ENCODE measurements around the gene BBS4.
"Not testable (repeated sequence)": the region's sequence is repeated elsewhere in the genome, so short reads cannot be mapped to it uniquely, and the experiment has no call there.

The BBS4 gene

GRCh38 chr15:72685925-72686794 is at the start of gene BBS4, which contains the start of gene HIGD2B:
TSS of gene BBS4 (plus strand) at chr15:72686207. CDS start at chr15:72686228, 21 bp downstream.
TSS of gene HIGD2B (minus strand) at chr15:72686182. CDS start at chr15:72676374, 9,808 bp downstream.
- DNase-seq (ENCODE audit: low read depth) = peak; percentile 64

DNA sequence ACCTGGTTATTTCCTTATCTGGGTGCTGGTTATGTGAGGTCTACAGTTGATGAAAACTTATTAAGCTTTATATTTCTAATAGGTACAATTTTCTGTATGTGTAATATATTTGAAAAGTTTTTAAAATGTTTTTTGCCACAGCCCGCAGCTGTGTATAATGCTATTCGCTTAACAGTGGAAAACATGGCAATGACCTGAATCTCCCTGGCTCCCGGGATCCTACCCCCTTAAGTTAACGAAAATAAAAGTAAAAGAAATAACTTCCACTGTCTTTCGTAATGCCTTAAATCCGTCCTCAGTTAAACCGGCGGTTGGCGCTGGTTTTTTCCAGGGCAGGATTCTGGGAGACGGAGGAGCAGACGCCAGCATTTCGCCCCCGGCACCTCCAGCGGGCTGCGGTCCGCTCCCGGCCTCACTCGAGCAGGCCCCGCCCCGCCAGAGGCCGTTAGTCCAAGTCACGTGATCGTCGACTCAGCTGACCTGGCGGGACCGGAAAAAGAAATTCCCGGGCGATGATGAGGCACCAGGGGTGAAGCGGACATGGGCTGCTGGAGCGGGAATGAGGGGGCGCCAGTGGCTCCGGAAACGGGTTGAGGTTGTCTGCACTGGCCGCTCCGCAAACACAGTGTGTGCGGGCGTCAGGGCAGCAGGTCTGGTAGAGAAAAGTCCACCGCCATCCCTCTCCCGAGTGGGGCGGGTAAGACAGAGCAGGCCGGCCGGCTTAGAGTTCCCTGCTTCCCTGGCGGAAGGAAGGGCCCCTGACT is 49.3 kb upstream of the BBS4 start:
- not testable (repeated sequence) for DNase-seq (ENCODE audit: low read depth)

DNA sequence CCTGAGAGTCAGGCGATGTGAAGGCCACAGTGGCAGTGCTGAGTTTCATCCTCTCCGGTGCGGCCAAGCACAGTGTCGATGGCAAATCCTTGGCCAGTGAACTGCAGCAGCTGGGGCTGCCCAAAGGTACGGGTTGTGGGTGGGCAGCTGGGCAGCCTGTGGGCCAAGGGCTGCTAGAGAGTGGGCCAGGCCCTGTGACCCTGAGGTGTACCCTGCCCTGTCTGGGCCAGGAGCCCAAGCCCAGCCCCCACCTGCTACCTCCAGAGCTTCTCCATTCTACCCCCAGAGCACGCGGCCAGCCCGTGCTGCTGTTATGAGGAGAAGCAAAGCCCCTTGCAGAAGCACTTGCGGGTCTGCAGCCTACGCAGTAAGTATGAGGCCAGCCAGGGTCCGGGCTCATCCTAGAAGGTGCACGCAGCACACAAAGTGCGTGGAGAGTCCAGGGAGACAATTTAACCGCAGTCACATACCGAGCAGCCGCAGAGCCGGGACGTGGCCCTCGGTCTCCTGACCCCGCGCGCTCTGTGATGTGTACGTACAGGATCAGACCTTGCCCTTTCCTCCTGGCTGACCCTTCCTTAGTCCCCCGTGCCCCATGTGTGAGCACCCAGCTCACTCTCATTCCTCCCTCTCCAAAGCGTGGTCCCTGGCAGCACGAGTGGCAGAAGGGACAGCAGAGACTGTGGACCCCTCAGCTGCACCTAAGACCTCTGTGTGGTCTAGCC is 46.1 kb upstream of the BBS4 start:
- not testable (repeated sequence) for DNase-seq (ENCODE audit: low read depth)

GRCh38 chr15:72642271-72642670 is 43.7 kb upstream of the BBS4 start:
- DNase-seq (ENCODE audit: low read depth) = not testable (repeated sequence)

DNA sequence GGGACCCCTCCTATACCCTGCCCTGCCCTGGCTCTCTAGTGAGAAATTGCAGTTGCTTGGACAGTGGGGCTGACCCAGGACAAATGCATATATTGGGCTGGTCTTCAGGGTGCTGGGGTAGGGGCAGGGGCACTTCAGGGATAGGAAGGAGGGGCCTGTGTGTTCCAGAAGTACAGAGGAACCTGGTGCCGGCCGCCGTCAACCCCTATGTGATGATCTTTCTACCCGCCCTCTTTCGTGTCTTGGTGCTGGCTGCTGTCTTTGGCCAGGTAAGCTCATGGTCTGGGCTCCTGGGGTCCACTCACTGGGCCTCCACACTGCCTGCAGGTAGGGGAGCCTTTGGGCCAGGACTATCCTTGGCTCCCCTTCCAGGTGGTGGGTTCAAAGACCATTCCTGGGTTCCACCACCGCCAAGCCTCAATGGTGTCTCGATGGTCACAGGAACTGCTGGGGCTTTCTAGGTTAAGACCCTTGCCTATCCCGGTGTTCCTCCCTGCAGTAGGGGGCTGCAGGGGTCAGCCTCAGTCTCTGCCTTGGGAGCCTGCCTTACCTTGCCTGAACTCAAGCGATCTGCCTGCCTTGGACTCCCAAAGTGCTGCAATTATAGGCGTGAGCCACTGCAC is 37.3 kb upstream of the BBS4 start:
- not testable (repeated sequence) for DNase-seq (ENCODE audit: low read depth)

- not testable (repeated sequence) for DNase-seq (ENCODE audit: low read depth)
Observed at GRCh38 chr15:72654397-72654796, 31.6 kb upstream of the BBS4 start, which contains the start of gene GOLGA6B. TSS of gene GOLGA6B (plus strand) at chr15:72654697. CDS start at chr15:72654738, 41 bp downstream.

GRCh38 chr15:72656014-72656413 is 30.0 kb upstream of the BBS4 start:
- DNase-seq (ENCODE audit: low read depth) = not testable (repeated sequence)

DNA sequence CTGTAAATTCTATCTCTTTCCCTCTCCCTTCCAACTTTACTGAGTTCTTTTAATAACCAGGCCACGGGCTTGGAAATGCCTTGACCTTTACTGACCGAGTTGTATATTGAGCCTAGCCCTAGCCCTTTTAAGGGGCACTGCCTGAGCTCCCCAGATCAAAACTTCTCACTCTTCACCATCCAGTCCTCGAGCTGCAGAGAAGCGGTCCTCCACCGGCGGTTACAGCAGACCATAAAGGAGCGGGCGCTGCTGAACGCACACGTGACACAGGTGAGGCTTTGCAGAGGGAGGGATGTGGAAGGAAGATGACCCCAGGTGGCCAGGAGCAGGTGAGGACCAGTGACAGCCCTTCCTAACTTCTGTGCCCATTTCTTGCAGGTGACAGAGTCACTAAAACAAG is 24.9 kb upstream of the BBS4 start:
- DNase-seq (ENCODE audit: low read depth) = not testable (repeated sequence)

DNA sequence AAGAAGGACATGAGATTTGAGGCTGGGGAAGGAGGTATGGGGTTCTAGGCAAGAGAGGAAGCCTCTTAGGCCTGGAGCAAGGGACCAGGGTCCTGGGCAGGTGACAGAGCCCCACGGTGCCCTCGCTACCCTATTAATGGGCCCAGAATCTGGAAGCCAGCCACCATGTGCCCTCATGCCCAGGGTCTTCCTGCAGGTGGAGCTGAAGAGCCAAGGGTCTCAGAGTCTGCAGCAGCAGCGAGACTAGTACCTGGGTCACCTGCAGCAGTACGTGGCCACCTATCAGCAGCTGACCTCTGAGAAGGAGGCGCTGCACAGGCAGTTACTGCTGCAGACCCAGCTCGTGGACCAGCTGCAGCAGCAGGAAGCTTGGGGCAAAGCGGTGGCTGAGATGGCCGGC is 22.1 kb upstream of the BBS4 start:
- DNase-seq (ENCODE audit: low read depth) = not testable (repeated sequence)

DNA sequence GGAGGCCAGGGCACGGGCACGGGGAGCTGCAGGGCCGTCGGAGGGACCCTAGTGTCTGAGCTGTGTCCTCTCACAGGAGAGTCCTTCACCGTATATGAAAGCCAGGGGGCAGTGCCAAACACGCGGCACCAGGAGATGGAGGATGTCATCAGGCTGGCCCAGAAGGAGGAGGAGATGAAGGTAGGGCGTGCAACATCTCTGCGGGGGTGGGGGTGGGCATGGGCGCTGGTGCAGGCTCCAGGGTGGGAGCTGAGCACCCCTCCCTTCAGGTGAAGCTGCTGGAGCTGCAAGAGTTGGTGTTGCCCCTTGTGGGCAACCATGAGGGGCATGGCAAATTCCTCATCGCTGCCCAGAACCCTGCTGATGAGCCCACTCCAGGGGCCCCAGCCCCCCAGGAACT is 20.3 kb upstream of the BBS4 start:
- not testable (repeated sequence) for DNase-seq (ENCODE audit: low read depth)

- not testable (repeated sequence) for DNase-seq (ENCODE audit: low read depth)
Observed at GRCh38 chr15:72669803-72670202, 16.2 kb upstream of the BBS4 start.

- not testable (repeated sequence) for DNase-seq (ENCODE audit: low read depth)
Observed at GRCh38 chr15:72670656-72671352, 15.2 kb upstream of the BBS4 start.

GRCh38 chr15:72671525-72671924 is 14.5 kb upstream of the BBS4 start:
- DNase-seq (ENCODE audit: low read depth) = no peak

DNA sequence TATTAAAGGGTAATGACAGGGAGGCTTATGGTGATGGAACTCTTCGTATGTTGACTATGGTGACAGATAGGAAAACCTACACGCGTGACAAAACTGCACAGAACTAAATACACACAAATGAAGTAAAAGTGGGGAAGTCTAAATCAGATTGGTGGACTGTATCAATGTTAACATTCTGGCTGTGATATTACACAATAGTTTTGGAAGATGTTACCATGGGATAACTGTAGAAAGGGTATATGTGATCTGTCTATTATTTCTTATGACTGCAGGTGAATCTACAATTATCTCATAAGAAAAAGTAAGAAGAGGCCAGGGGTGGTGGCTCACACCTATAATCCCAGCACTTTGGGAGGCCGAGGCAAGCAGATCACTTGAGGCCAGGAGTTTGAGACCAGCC is 9.2 kb upstream of the BBS4 start:
- no peak for DNase-seq (ENCODE audit: low read depth)

DNA sequence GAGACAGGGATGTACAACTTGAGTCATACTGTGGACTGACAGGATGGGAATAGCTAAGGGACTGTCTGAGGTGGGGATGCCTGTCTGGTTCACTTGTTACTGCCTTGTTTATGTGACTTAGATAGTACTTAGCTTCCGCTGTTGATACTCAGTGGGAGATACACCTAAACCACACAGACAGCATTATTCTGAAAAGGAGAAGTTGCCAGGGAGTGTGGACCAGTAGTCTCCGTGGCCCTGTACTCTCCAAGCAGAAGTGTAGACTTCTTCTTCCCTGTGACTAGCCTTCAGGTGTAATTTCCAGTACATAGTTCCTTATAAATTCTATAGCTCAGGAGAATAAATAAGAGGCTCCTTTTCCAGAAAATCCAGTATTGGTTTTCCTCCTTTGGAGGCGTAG is 5.1 kb upstream of the BBS4 start:
- DNase-seq (ENCODE audit: low read depth) = no peak

DNA sequence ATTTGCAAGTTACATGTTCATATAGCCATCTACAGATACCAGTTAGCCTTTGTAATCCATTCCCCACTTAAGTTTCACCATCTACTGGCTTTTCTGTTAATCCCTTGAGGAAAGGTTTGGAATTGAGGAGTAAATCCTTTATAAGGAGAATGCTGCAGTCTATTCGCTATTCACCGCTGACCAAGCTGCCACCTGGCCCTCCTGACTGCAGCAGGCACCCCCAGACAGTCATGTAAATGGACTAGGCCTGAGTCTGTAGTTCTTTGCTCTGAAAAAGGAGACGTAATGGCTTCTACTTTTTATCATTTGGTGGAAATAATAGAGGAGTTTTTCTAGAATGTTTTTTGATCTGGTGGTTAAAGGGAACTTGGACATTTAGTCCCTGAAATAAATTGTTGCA is 3.2 kb upstream of the BBS4 start:
- DNase-seq (ENCODE audit: low read depth) = no peak

DNA sequence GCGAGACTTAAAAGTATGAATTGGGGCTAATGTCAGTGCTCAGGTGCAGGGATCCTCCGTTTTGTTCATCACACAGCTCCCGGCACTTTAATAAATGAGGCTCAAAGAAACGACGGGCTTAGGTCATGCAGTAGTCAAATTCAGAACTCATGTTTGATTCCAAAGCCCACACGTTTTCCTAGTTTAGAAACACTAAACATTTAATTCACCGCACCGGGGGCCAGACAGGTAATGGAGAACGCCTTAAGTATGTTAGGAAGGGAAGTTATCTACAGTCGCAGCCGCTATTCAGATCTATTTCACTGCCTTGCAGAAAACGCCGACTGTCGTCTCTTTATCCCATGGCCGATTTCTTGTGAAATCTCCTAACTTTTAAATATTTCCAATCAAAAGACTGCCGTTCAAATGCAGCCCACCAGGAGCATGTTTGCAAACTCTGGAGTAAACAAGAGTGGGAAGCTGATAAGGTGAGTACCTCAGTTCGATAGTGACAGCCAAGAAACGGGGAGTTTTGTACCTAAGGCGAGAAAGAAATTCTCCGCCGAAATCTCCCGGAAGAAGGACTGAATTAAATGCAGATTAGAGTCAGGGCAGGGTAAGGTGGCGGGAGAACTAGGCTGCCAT is 594 bp upstream of the BBS4 start:
- no peak for DNase-seq (ENCODE audit: low read depth)

DNA sequence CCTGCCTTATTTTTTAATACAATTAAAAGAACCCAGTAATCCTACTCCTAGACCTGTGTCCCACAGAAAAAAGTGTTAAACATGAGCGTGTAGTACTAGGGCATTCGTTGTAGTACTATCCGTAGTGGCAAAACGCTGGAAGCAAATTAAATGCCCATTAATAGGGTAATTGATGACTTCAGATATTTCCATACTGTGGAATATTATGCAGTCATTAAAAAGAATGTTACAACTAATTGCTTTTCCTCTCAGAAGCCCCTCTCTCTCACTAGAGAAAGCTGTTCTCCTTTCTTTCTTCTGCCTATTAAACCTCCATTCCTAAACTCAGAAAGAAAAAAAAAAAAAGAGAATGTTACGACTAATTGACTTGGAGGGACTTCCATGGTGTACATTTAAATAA is 2.7 kb downstream of the BBS4 start:
- no peak for DNase-seq (ENCODE audit: low read depth)

DNA sequence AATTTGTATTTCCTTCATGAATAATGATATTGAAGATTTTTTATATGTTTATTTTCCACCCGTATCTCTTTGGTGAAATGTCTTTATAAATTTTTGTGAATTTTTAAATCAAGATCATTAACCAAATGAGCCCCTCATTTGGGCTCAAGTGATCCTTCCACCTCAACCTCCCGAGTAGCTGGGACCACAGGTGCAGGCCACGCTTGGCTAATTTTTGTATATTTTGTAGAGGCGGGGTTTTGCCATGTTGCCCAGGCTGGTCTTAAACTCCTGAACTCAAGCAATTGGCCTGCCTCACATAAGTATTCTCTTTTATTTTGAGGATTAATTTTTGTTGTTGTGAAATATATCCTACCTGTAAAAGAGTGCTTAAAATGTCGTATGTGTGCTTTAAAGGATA is 4.9 kb downstream of the BBS4 start:
- no peak for DNase-seq (ENCODE audit: low read depth)

DNA sequence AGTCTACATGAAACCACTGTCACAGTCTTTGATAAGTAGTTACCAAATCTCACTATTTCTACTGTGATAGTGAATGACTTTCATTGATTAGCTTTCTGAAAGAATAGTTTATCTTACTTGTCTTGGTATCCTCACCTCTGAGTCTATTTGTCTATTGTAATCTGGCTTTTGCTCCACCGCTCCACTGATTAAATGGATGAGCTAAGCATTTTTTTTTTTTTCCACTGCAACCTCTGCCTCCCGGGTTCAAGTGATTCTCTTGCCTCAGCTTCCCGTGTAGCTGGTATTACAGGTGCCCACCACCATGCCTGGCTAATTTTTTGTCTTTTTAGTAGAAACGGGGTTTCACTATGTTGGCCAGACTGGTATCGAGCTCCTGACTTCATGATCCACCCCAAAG is 12.9 kb downstream of the BBS4 start:
- DNase-seq (ENCODE audit: low read depth) = no peak

GRCh38 chr15:72700076-72700475 is 14.1 kb downstream of the BBS4 start:
- no peak for DNase-seq (ENCODE audit: low read depth)
